Measurements from ENCODE around the gene EIF3J.
"Not testable (repeated sequence)": the region's sequence is repeated elsewhere in the genome, so short reads cannot be mapped to it uniquely, and the experiment has no call there.

Gene EIF3J

GRCh38 chr15:44536962-44537734, at the start of gene EIF3J:
TSS of gene EIF3J (plus strand) at chr15:44537147. CDS start at chr15:44537195, 48 bp downstream.
- DNase-seq (ENCODE audit: low read depth), result peak; percentile 90

GRCh38 chr15:44489464-44489863, 47.5 kb upstream of the EIF3J start:
- no peak for DNase-seq (ENCODE audit: low read depth)

- DNase-seq (ENCODE audit: low read depth), result no peak
Measured at GRCh38 chr15:44490622-44491021, 46.3 kb upstream of the EIF3J start.

- DNase-seq (ENCODE audit: low read depth), result no peak
Measured at GRCh38 chr15:44492040-44492439, 44.9 kb upstream of the EIF3J start.

- no peak for DNase-seq (ENCODE audit: low read depth)
Measured at GRCh38 chr15:44492672-44493071, 44.3 kb upstream of the EIF3J start.

- DNase-seq (ENCODE audit: low read depth), result no peak
Measured at GRCh38 chr15:44495562-44495961, 41.4 kb upstream of the EIF3J start.

GRCh38 chr15:44500555-44500954, 36.4 kb upstream of the EIF3J start:
- DNase-seq (ENCODE audit: low read depth), result no peak

- DNase-seq (ENCODE audit: low read depth), result no peak
Measured at GRCh38 chr15:44501768-44502366, 35.1 kb upstream of the EIF3J start.

GRCh38 chr15:44516436-44516835, 20.5 kb upstream of the EIF3J start:
- no peak for DNase-seq (ENCODE audit: low read depth)

- DNase-seq (ENCODE audit: low read depth), result no peak
Measured at GRCh38 chr15:44519537-44519936, 17.4 kb upstream of the EIF3J start.

- no peak for DNase-seq (ENCODE audit: low read depth)
Measured at GRCh38 chr15:44525018-44525417, 11.9 kb upstream of the EIF3J start.

- no peak for DNase-seq (ENCODE audit: low read depth)
Measured at GRCh38 chr15:44527241-44527640, 9.7 kb upstream of the EIF3J start.

GRCh38 chr15:44529864-44530604, 6.9 kb upstream of the EIF3J start:
- no peak for DNase-seq (ENCODE audit: low read depth)

GRCh38 chr15:44530653-44531052, 6.3 kb upstream of the EIF3J start:
- no peak for DNase-seq (ENCODE audit: low read depth)

- not testable (repeated sequence) for DNase-seq (ENCODE audit: low read depth)
Measured at GRCh38 chr15:44532275-44532674, 4.7 kb upstream of the EIF3J start.

- DNase-seq (ENCODE audit: low read depth), result no peak
Measured at GRCh38 chr15:44532689-44533088, 4.3 kb upstream of the EIF3J start.

GRCh38 chr15:44535092-44535491, 1.9 kb upstream of the EIF3J start:
- no peak for DNase-seq (ENCODE audit: low read depth)

- peak; percentile 11 for DNase-seq (ENCODE audit: low read depth)
Measured at GRCh38 chr15:44535523-44536301, 1.2 kb upstream of the EIF3J start.

- no peak for DNase-seq (ENCODE audit: low read depth)
Measured at GRCh38 chr15:44536302-44536961, 515 bp upstream of the EIF3J start.

GRCh38 chr15:44537735-44538240, 841 bp downstream of the EIF3J start:
- DNase-seq (ENCODE audit: low read depth), result no peak

GRCh38 chr15:44541282-44541958, 4.5 kb downstream of the EIF3J start:
- DNase-seq (ENCODE audit: low read depth), result no peak

Measured in stimulated activated CD8-positive, alpha-beta memory T cell treated with anti-CD3 and anti-CD28 coated beads, Interleukin-4, amount 100 ng/mL, for 24 hours (primary cell).